ENCODE measurements around the gene YWHAG.
"Not testable (repeated sequence)": the region's sequence is repeated elsewhere in the genome, so short reads cannot be mapped to it uniquely, and the experiment has no call there.

The YWHAG gene

DNA sequence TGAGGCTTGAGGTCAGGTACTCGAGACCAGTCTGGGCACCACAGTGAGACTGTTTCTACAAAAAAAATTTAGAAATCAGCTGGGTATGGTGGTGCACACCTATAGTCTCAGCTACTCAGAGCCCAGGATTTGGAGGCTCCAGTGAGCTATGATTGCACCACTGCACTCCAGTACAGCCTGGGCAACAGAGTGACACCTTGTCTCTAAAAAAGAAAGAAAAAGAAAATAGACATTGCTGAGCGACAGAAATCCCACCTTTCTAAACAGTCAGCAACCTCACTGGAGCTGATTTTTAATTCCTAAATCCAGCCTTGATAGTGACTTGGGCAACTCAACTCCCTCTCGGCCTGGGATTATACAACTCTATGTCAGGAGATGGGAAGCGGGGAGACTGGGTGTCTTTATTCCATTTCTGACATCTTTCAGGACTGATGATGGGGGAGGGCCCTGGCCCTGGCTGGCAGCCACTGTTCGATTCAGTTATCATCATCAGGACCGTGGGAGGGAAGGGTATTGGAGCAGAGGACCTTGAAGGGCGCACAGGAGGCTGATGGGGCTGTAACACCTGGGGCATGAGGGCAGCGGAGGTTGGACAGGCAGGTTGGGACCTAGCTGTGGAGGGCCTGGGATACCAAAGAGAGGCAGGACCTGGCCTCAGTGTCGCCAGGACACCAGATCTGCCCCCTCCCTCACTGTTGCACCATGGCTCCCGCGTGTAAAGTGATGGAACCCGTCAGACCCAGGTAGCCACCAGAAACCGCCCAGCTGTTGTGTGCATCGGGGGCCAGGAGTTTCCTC lies 41.6 kb downstream of the YWHAG start:
- no peaks in the 10 kb centered on the region for H3K27me3 ChIP-seq (replicated peaks; ENCODE audit: control insufficient read depth, insufficient read depth, low read length)
- peak overlapping the region; percentile 84 for H3K4me3 ChIP-seq (ENCODE audit: low read length)
- H3K4me1 ChIP-seq (ENCODE audit: control insufficient read depth, insufficient read depth, low read length) = peaks cover 30% of the 10 kb centered on the region
- no peaks in the 10 kb centered on the region for H3K9me3 ChIP-seq (ENCODE audit: control insufficient read depth, low read length)
- H3K36me3 ChIP-seq (ENCODE audit: control insufficient read depth, insufficient read depth, low read length, severe bottlenecking) = peaks cover 15% of the 10 kb centered on the region
- no peak for DNase-seq (ENCODE audit: low read depth)
- peak overlapping the region; percentile 94 for H3K9ac ChIP-seq (ENCODE audit: low read length)

GRCh38 chr7:76315364-76315763 lies 43.4 kb downstream of the YWHAG start:
- no peaks in the 10 kb centered on the region for H3K9me3 ChIP-seq (ENCODE audit: control insufficient read depth, low read length)
- no peak for DNase-seq (ENCODE audit: low read depth)
- H3K27me3 ChIP-seq (replicated peaks; ENCODE audit: control insufficient read depth, insufficient read depth, low read length) = no peaks in the 10 kb centered on the region
- peaks cover 25% of the 10 kb centered on the region for H3K4me1 ChIP-seq (ENCODE audit: control insufficient read depth, insufficient read depth, low read length)
- H3K36me3 ChIP-seq (ENCODE audit: control insufficient read depth, insufficient read depth, low read length, severe bottlenecking) = peaks cover 6% of the 10 kb centered on the region
- no peak overlapping the region for H3K4me3 ChIP-seq (ENCODE audit: low read length)
- no peak overlapping the region for H3K9ac ChIP-seq (ENCODE audit: low read length)

- H3K9ac ChIP-seq (ENCODE audit: low read length); DNase-seq (ENCODE audit: low read depth); H3K27me3 ChIP-seq (replicated peaks; ENCODE audit: control insufficient read depth, insufficient read depth, low read length); H3K9me3 ChIP-seq (ENCODE audit: control insufficient read depth, low read length); H3K4me3 ChIP-seq (ENCODE audit: low read length); H3K36me3 ChIP-seq (ENCODE audit: control insufficient read depth, insufficient read depth, low read length, severe bottlenecking): not testable (repeated sequence)
- H3K4me1 ChIP-seq (ENCODE audit: control insufficient read depth, insufficient read depth, low read length) = peaks cover 19% of the 10 kb centered on the region
Measured at GRCh38 chr7:76314740-76315139, 44.1 kb downstream of the YWHAG start.

DNA sequence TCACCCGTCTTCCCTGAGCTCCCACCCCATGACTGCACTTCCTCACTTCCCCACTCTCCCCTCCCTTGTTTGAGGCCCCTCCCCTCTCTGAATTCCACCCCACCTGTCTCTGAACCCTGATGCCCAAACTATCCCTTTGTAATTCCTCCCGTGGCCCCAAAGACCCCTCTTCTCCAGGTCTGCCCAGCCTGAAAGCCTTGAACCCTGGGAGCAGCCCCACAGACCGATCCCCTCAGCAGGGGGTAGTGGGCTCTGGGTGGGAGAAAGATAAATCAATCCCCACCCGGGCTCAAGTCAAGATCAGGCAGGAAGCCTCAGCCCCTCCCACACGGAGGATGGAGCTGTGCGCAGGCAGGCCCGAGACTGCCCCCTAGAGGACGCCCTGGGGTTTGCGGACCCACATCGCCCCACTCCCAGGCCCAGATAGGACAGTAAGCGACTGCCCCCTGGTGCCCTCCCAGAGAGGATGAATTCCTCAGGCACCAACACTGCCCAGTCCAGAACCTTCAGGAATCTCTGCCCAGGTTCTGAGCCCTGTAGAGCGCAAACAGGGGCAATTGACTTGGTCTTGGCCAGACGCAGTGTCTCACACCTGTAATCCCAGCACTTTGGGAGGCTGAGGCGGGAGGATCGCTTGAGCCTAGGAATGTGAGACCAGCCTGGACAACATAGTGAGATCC lies 44.6 kb downstream of the YWHAG start:
- DNase-seq (ENCODE audit: low read depth) = peak; percentile 96
- no peaks in the 10 kb centered on the region for H3K9me3 ChIP-seq (ENCODE audit: control insufficient read depth, low read length)
- no peak overlapping the region for H3K4me3 ChIP-seq (ENCODE audit: low read length)
- no peaks in the 10 kb centered on the region for H3K27me3 ChIP-seq (replicated peaks; ENCODE audit: control insufficient read depth, insufficient read depth, low read length)
- no peaks in the 10 kb centered on the region for H3K36me3 ChIP-seq (ENCODE audit: control insufficient read depth, insufficient read depth, low read length, severe bottlenecking)
- H3K9ac ChIP-seq (ENCODE audit: low read length) = peak overlapping the region; percentile 47
- peaks cover 14% of the 10 kb centered on the region for H3K4me1 ChIP-seq (ENCODE audit: control insufficient read depth, insufficient read depth, low read length)

DNA sequence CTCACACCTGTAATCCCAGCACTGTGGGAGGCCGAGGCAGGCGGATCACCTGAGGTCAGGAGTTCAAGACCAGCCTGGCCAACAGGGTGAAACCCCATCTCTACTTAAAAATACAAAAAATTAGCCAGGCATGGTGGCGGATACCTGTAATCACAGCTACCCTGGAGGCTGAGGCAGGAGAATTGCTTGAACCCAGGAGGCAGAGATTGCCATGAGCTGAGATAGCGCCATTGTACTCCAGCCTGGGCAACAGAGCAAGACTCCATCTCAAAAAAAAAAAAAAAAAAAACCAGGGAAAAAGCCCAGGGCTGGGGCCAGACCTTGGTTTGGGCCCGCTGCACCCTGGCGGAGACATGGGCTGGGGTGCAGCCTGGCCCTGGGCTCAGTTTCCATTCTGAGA lies 47.0 kb downstream of the YWHAG start:
- not testable (repeated sequence) for H3K27me3 ChIP-seq (replicated peaks; ENCODE audit: control insufficient read depth, insufficient read depth, low read length); DNase-seq (ENCODE audit: low read depth); H3K9ac ChIP-seq (ENCODE audit: low read length); H3K4me3 ChIP-seq (ENCODE audit: low read length); H3K4me1 ChIP-seq (ENCODE audit: control insufficient read depth, insufficient read depth, low read length); H3K36me3 ChIP-seq (ENCODE audit: control insufficient read depth, insufficient read depth, low read length, severe bottlenecking); H3K9me3 ChIP-seq (ENCODE audit: control insufficient read depth, low read length)

DNA sequence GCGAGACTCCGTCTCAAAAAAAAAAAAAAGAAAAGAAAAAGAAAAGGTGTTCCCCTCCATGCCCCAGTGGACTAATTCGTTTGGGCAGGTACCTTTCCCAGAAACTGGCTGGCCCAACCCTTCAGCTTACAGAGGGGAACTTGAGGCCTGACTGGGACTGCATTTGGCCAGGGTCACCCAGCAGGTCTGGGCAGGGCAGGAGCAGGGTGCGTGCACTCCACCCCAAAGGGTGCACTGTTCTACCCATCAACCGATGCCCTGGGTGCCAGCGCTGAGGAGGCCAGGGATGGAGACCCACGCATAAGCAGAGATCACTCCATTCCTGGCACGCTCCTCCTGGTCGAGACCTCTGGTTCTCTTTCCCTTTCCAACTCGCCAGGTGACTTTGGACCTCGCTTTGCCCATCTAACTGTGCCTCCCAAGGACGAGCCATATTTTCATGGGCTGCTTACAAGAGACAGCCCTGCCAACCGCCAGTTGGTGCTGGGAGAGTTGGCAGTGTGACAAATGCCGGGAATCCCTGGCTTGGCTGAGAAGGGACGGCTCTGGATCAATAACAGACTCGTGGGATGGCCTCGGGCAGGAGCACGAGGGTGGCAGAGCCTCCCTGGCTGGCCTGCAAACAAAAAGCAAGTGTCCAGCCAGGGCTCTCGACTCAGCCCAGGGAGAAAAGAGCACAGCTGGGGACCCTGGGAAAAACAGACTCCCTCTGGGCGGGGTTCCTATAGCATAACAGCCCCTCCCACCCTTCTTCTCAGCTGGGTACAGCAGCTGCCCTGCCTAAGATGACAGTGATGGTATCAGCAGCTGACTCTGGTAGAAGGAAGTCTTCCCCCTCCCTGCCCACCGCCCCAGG lies 48.5 kb downstream of the YWHAG start:
- peak; percentile 48 for DNase-seq (ENCODE audit: low read depth)
- H3K36me3 ChIP-seq (ENCODE audit: control insufficient read depth, insufficient read depth, low read length, severe bottlenecking) = no peaks in the 10 kb centered on the region
- no peaks in the 10 kb centered on the region for H3K27me3 ChIP-seq (replicated peaks; ENCODE audit: control insufficient read depth, insufficient read depth, low read length)
- no peaks in the 10 kb centered on the region for H3K9me3 ChIP-seq (ENCODE audit: control insufficient read depth, low read length)
- H3K4me3 ChIP-seq (ENCODE audit: low read length) = no peak overlapping the region
- H3K4me1 ChIP-seq (ENCODE audit: control insufficient read depth, insufficient read depth, low read length) = peaks cover 15% of the 10 kb centered on the region
- H3K9ac ChIP-seq (ENCODE audit: low read length) = no peak overlapping the region

DNA sequence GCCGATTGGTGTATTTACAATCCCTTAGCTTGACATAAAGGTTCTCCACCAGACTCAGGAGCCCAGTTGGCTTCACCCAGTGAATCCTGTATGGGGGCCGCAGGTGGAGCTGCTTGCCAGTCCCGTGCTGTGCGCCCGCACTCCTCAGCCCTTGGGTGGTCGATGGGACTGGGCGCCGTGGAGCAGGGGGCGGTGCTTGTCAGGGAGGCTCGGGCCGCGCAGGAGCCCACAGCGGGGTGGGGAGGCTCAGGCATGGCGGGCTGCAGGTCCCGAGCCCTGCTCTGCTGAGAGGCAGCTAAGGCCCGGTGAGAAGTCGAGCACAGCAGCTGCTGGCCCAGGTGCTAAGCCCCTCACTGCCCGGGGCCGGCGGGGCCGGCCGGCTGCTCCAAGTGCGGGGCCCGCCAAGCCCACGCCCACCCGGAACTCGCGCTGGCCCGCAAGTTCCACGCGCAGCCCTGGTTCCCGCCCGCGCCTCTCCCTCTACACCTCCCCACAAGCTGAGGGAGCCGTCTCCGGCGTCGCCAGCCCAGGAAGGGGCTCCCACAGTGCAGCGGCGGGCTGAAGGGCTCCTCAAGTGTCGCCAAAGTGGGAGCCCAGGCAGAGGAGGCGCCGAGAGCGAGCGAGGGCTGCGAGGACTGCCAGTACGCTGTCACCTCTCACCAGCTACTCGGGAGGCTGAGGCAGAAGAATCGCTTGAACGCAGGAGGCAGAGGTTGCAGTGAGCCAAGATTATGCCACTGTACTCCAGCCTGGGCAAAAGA lies 49.3 kb downstream of the YWHAG start:
- H3K27me3 ChIP-seq (replicated peaks; ENCODE audit: control insufficient read depth, insufficient read depth, low read length); H3K9ac ChIP-seq (ENCODE audit: low read length); H3K36me3 ChIP-seq (ENCODE audit: control insufficient read depth, insufficient read depth, low read length, severe bottlenecking); H3K9me3 ChIP-seq (ENCODE audit: control insufficient read depth, low read length); DNase-seq (ENCODE audit: low read depth); H3K4me3 ChIP-seq (ENCODE audit: low read length): not testable (repeated sequence)
- peaks cover 22% of the 10 kb centered on the region for H3K4me1 ChIP-seq (ENCODE audit: control insufficient read depth, insufficient read depth, low read length)

- not testable (repeated sequence) for H3K9me3 ChIP-seq (ENCODE audit: control insufficient read depth, low read length); DNase-seq (ENCODE audit: low read depth); H3K4me3 ChIP-seq (ENCODE audit: low read length); H3K27me3 ChIP-seq (replicated peaks; ENCODE audit: control insufficient read depth, insufficient read depth, low read length); H3K9ac ChIP-seq (ENCODE audit: low read length)
- H3K36me3 ChIP-seq (ENCODE audit: control insufficient read depth, insufficient read depth, low read length, severe bottlenecking) = peaks cover 10% of the 10 kb centered on the region
- H3K4me1 ChIP-seq (ENCODE audit: control insufficient read depth, insufficient read depth, low read length) = peaks cover 26% of the 10 kb centered on the region
Measured at GRCh38 chr7:76308874-76309273, 49.9 kb downstream of the YWHAG start.

DNA sequence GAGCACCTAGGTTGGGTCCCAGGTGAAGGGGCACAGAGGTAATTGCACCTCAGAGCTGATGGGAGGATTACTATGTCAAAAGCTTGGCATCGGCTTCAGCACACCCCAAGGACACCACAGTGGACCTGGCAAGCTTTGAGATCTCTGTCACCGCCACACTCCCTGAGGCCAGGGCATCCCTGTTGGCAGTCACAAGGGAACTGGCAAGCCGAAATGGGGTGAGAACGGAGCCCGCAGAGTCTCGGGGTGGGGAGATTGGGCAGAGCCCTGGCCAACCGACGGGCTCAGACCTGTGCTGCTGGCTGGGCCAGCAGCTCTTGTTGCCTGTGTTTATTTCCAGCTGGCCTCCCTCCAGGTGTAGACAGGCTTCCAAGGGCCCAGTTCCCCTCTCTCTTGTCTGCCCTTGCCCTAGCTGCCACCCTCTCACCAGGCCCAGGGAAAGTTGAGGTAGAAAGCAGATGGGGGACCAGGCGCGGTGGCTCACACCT lies 53.9 kb downstream of the YWHAG start:
- Histone ChIP-seq H3K4me3 (ENCODE audit: low read length) (peak overlapping the region; percentile 93), H3K9me3 (ENCODE audit: control insufficient read depth, low read length) (no peaks in the 10 kb centered on the region), H3K4me1 (ENCODE audit: control insufficient read depth, insufficient read depth, low read length) (peaks cover 32% of the 10 kb centered on the region), H3K27me3 (replicated peaks; ENCODE audit: control insufficient read depth, insufficient read depth, low read length) (no peaks in the 10 kb centered on the region), H3K36me3 (ENCODE audit: control insufficient read depth, insufficient read depth, low read length, severe bottlenecking) (peaks cover 10% of the 10 kb centered on the region), H3K9ac (ENCODE audit: low read length) (peak overlapping the region; percentile 97)
- no peak for DNase-seq (ENCODE audit: low read depth)

DNA sequence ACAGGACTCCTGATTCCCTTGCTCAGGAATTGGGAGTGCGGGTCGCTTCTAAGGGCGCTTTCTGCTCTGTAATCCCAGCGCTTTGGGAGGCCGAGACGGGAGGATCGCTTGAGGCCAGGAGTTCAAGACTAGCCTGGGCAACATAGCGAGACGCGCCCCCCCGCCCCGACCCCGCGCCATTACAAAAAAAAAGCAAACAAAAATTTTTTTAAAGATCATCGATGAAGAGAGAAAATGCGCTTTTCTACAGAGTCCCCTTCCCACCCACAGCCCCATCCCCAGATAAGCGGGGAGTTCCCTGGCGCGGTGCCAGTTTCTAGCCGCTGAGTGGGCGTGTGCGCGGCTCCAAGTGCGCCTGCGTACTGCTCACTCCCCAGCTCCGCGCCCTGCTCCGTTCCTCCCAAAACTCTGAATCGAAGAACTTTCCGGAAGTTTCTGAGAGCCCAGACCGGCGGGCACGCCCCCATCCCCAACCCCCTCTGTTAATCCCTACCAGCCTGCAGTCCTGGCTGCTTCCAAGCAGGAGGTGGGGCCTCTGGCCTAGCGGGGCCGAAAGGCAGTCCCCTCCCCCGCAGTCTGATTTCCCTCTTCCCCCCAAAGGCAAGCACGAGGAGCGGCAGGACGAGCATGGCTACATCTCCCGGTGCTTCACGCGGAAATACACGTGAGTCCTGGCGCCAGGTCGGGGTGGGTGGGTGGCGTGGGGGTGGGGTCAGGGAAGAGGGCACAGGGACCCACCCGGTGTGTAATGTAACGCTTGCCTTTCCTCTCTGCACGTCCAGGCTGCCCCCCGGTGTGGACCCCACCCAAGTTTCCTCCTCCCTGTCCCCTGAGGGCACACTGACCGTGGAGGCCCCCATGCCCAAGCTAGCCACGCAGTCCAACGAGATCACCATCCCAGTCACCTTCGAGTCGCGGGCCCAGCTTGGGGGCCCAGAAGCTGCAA lies 55.3 kb downstream of the YWHAG start:
- H3K36me3 ChIP-seq (ENCODE audit: control insufficient read depth, insufficient read depth, low read length, severe bottlenecking) = peaks cover 10% of the 10 kb centered on the region
- peaks cover 32% of the 10 kb centered on the region for H3K4me1 ChIP-seq (ENCODE audit: control insufficient read depth, insufficient read depth, low read length)
- H3K27me3 ChIP-seq (replicated peaks; ENCODE audit: control insufficient read depth, insufficient read depth, low read length) = no peaks in the 10 kb centered on the region
- H3K4me3 ChIP-seq (ENCODE audit: low read length) = peak overlapping the region; percentile 93
- H3K9me3 ChIP-seq (ENCODE audit: control insufficient read depth, low read length) = no peaks in the 10 kb centered on the region
- peak; percentile 97 for DNase-seq (ENCODE audit: low read depth)
- H3K9ac ChIP-seq (ENCODE audit: low read length) = peak overlapping the region; percentile 97
